GM10248 (cell line): ENCODE measurements around the gene OSR1.

Experiments
- CTCF ChIA-PET: fragments of 300-600 bp; sonication (Branson Sonifier 250); formaldehyde crosslinking; extraction: SDS; loops from one replicate; lab custom pipeline; 2021; ENCODE audit warnings: antibody characterized with exemption; lab: Yijun Ruan, JAX
- POLR2A ChIA-PET: fragments of 350-650 bp; sonication (Branson Sonifier 250); formaldehyde crosslinking; extraction: SDS; loops from one replicate; lab custom pipeline; 2020; ENCODE audit warnings: antibody characterized with exemption; lab: Yijun Ruan, JAX
- DNase-seq: peaks from one replicate; pipeline ENCODE4 v3.0.0; 2012; ENCODE audit errors: extremely low spot score
- CTCF ChIP-seq: IDR thresholded peaks from 2 replicates; pipeline ENCODE4 v1.5.1; 2012; ENCODE audit warnings: mild to moderate bottlenecking, low read depth; ENCODE audit errors: extremely low read depth, missing control alignments, control extremely low read depth

OSR1 gene

DNA sequence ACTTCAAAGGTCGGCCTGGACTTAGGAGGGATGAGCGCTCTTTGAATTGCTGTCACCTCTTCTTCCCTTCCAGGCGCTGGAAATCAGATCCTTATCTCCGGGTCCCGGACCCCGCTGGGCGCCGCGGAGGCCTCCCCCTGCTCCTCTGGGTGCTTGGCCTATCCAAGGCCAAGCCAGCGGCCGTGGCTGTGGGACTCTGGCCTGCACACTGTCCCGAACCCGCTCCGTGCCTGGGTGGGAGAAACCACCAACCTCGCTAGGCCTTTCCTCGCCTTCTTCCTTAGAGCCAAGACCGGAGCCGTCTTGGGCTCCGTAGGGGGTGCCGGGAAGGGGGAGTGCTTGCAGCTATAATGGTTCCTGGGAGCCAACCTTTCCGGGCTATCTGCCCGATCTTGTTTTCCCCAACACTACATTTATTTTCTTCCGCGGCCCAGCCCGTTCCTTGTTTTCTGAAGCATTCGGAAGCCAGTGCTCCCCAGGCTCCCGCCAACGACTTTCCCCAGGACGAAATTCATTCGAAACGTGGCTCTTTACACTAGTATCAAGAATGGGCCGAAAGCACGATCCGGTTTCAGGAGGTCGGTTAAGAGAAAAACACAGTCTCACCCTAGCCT lies 2.4 kb downstream of the OSR1 start:
- POLR2A ChIA-PET = no interaction called here
- no peak for TF ChIP-seq CTCF
- peak; percentile 14 for DNase-seq
- CTCF ChIA-PET = interaction anchor here (1.4 kb wide), 1 partner anchor 12 kb away, joined by 3 read pairs; no protein-coding TSS in a partner anchor

- POLR2A ChIA-PET = no interaction called here
- peak; percentile 11 for DNase-seq
- CTCF ChIA-PET = interaction anchor here (1.4 to 2.2 kb wide), 3 partner anchors 8 to 13 kb away, joined by 3 to 5 read pairs (median 3); no protein-coding TSS in a partner anchor
Measured at GRCh38 chr2:19355416-19355821, 3.0 kb downstream of the OSR1 start.

GRCh38 chr2:19355014-19355405 lies 3.4 kb downstream of the OSR1 start:
- no peak for TF ChIP-seq CTCF
- ChIA-PET CTCF (interaction anchor here (1.4 to 2.2 kb wide), 3 partner anchors 9 to 13 kb away, joined by 3 to 5 read pairs (median 3); no protein-coding TSS in a partner anchor), POLR2A (no interaction called here)
- DNase-seq = peak; percentile 15

More at GRCh38 chr2:19355416-19355821, 3.0 kb downstream of the OSR1 start:
- no peak for TF ChIP-seq CTCF

- POLR2A ChIA-PET = no interaction called here
- CTCF ChIA-PET = interaction anchor here (2.2 kb wide), 1 partner anchor 12 kb away, joined by 5 read pairs; no protein-coding TSS in a partner anchor
- no peak for TF ChIP-seq CTCF
- DNase-seq = no peak
Measured at GRCh38 chr2:19353721-19354050, 4.7 kb downstream of the OSR1 start.

GRCh38 chr2:19352946-19353720 lies 5.3 kb downstream of the OSR1 start:
- ChIA-PET POLR2A (no interaction called here), CTCF (interaction anchor here (0.7 to 2.2 kb wide), 3 partner anchors 8 to 13 kb away, joined by 3 to 5 read pairs (median 3); no protein-coding TSS in a partner anchor)
- DNase-seq = no peak
- no peak for TF ChIP-seq CTCF

DNA sequence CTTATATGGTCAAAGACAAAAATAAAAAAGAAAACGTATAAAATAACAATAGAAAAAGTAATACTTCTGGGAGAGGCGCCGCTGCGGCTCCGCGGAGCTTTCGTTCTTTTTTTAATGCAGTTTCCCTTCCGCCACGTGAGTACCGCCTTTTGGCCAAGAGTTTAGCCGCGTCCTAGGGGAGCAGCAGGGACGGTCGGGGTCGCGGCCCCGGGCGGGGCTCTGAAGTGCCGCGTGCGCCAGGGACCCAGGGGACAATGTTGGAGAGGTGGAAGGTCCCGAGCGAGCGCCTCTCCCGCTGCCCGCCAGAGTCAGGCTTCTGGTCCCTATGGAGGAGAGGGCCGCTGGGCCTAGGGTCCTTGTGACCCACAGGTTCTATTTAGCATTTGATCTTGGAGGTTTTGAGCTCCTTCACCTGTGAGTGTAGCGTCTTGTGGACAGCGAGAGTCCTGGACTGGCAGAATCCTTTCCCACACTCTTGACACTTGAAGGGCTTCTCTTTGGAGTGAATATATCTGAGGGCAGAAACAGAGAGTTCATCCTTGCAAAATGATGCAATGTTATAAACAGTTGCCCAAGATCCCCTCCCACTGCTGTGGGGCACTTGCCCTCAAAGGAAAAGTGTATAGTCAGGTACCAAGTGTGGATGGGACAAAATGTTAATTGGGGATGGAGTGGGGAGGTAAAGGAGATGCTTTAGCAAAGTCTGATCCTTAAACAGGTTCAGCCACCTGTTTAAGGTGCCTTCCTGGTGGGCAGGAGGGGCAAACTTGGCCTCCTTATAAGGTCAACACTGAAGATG lies 6.3 kb downstream of the OSR1 start:
- DNase-seq = no peak
- ChIA-PET POLR2A (interaction anchor here (0.6 kb wide), 1 partner anchor 296 kb away, joined by 3 read pairs; no protein-coding TSS in a partner anchor), CTCF (interaction anchor here (1.1 to 3.6 kb wide), 3 partner anchors 9 to 17 kb away, joined by 3 to 17 read pairs (median 8); no protein-coding TSS in a partner anchor)
- no peak for TF ChIP-seq CTCF
